ENCODE data around the gene GZMH.
"Not testable (repeated sequence)": the region's sequence is repeated elsewhere in the genome, so short reads cannot be mapped to it uniquely, and the experiment has no call there.

The GZMH gene

GRCh38 chr14:24591004-24591403 is 18.5 kb downstream of the GZMH start:
- DNase-seq: not testable (repeated sequence)

- DNase-seq: not testable (repeated sequence)
Measured at GRCh38 chr14:24584402-24584801, 25.1 kb downstream of the GZMH start.

DNA sequence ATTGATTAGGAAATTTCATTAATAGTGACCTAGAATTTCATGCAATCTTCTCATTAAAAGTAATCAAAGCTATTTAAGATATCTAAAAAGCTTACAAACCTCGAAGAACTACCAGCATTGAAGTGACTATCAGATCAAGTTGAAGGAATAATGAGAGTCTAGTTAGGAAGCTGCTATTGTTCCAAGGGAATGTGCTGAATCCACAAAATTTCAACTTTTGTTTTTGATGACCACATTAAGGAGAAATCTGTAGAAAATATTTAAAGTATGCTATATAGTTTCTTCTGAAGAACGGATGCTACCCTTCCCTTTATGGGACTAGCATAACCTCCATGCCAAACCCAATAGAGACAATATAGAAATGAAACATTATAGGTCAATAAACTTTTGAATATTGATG is 30.9 kb downstream of the GZMH start:
- no peak for DNase-seq

DNA sequence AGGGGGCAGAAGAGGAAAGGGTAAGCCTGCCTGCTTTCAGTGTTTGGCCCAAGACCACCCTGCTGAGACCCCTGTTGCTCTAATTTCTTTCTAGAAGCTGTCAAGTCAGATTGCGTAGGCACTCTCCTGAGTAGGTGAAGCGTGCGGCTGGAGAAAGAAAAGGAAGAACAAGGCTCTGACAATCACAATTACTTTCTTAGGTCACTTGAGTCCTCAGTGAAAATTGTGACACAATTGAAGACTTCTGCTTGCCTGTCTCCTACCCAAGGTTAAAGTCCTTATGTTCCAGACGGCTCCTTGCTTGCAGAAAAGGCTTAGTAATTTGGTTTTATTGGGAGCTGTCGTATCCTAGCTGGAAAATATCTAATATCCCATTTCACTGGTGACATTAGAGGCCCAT is 32.7 kb downstream of the GZMH start:
- peak; percentile 26 for DNase-seq

GRCh38 chr14:24576182-24576581 is 33.3 kb downstream of the GZMH start, which contains the start of gene CTSG:
Gene CTSG, minus strand, starts transcription at chr14:24576250. Its CDS starts 27 bp downstream, at chr14:24576223.
- peak; percentile 41 for DNase-seq

GRCh38 chr14:24574206-24574774 is 35.2 kb downstream of the GZMH start:
- DNase-seq: no peak

DNA sequence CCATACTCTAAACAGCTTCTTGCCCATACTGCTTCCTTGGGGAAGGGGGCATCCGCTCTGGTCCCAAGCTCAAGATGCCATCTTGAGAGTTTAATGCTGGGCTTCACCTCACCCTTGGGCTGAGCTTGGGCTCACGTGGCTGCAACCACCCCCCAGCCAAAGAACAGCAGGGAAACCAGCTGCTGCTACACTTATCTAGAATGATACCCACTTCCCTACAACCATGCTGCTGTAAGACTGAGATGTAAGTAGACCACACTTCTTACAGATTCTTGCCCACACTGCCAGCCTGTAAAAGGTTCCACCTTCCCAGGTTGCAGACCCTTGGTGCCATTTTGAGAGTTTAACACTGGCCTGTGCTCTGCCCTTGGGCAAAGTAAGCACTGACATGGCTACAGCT is 43.2 kb downstream of the GZMH start:
- DNase-seq: no peak

DNA sequence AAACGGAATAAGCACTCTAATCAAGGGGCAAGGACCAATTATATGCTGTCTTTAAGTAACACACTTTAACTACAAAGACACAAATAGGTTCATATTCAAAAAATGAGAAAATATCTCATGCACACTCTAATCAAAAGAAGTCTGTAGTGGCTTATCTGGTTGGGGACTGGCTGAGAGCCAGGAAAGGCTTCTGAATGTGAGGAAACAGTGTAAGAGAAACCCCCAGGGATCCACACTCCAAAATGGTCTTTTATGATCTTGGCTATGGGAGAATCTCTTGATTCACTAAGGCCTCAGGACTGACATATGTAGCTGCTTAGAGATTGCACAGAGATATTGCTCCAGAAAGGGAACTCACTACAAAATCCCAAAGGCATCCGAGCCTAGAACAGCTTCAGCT is 43.7 kb downstream of the GZMH start:
- no peak for DNase-seq

DNA sequence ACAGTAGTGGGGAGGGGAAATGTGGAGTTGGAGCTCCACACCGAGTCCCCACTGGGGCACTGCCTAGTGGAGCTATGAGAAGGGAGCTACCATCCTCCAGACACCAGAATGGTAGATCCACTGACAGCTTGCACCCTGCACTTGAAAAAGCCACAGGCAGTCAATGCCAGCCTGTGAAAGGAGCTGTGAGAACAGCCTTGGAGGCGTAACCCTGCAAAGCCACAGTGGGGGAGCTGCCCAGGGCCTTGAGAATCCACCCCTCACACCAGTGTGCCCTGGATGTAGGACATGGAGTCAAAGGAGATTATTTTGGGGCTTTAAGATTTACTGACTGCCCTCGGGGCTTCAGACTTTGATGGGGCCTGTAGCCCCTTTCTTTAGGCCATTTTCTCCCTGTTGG is 46.0 kb downstream of the GZMH start:
- DNase-seq: no peak

GRCh38 chr14:24556756-24557155 is 52.7 kb downstream of the GZMH start:
- no peak for DNase-seq

Measured in inflammatory macrophage treated with lipopolysaccharide for 4 hours (primary cell).